K562 (cell line): ENCODE results near the gene TSSK6. TPM values are rescaled to one million over a fixed set of nuclear protein-coding genes. Genes with fewer than 3 reads are reported as not detected.

Experiments
- ATAC-seq: fragments of 200-7000 bp; cut with Tn5 transposase; 3 replicates; pipeline ENCODE4 v1.9.1; 2020; ENCODE audit warnings: moderate library complexity
- BruUV-seq: library from RNA; stranded (reverse); fragments of 400-500 nt; replicated peaks from 2 replicates; lab custom pipeline; 2021; lab: Mats Ljungman, UMichigan
- CTCF ChIA-PET: fragments of 300-600 bp; formaldehyde crosslinking; extraction: SDS; loops from one replicate; lab custom pipeline; 2021; ENCODE audit warnings: low intra/inter-chr PET ratio; lab: Yijun Ruan, JAX
- POLR2A ChIA-PET: fragments of 300-600, 350-650 bp; sonication (Branson Sonifier 250); formaldehyde crosslinking; extraction: SDS; loops from one replicate; lab custom pipeline; 2021; ENCODE audit warnings: antibody characterized with exemption, inconsistent platforms; lab: Yijun Ruan, JAX
- DNase-seq, 4 experiments: peaks; one replicate each; pipeline versions ENCODE4 v3.0.0 to v3.0.0-alpha.2; 2011 to 2018; ENCODE audit warnings: low spot score in 3 of 4, mixed read lengths in 3 of 4; ENCODE audit errors: extremely low read depth in 1 of 4
- FAIRE-seq: peaks from 2 replicates; lab custom pipeline; 2011; peaks lifted over from hg19 to GRCh38; lab: Jason Lieb, UNC
- H2AFZ ChIP-seq: 2 replicates; pipeline ENCODE4 v1.6.0; 2011; ENCODE audit warnings: low read depth, low read length, control low read depth, inconsistent platforms
- H3K27ac ChIP-seq: fragments of 200-600 bp; 3 replicates; pipeline ENCODE4 v1.8.0; 2011; ENCODE audit warnings: low read depth, mild to moderate bottlenecking, control low read depth, inconsistent platforms, low read length, moderate library complexity, mixed read lengths; ENCODE audit errors: extremely low read depth
- H3K27me3 ChIP-seq, 2 experiments: fragments of 300-600 bp in 1 of 2; 2 replicates in 1 of 2; 3 replicates in 1 of 2; pipeline versions ENCODE4 v1.6.0 to v1.8.0; 2011; ENCODE audit warnings: inconsistent platforms in 2 of 2, low read length in 2 of 2, mild to moderate bottlenecking in 1 of 2, mixed read lengths in 1 of 2, moderate library complexity in 1 of 2; ENCODE audit not compliant: control insufficient read depth in 2 of 2, insufficient read depth in 2 of 2
- H3K36me3 ChIP-seq: fragments of 300-600 bp; 3 replicates; pipeline ENCODE4 v1.8.0; 2011; ENCODE audit warnings: mild to moderate bottlenecking, low read length, inconsistent platforms; ENCODE audit not compliant: control insufficient read depth, insufficient read depth
- H3K4me1 ChIP-seq, 2 experiments: fragments of 200-600 bp in 1 of 2; replicated peaks in 1 of 2; 2 replicates in 1 of 2; 3 replicates in 1 of 2; pipeline versions ENCODE4 v1.5.1 to v1.8.0; 2011; ENCODE audit warnings: inconsistent platforms in 2 of 2, low read length in 2 of 2, mild to moderate bottlenecking in 1 of 2, mixed read lengths in 1 of 2, moderate library complexity in 1 of 2; ENCODE audit not compliant: control insufficient read depth in 2 of 2, insufficient read depth in 2 of 2
- H3K4me2 ChIP-seq: 2 replicates; pipeline ENCODE4 v1.6.1; 2011; ENCODE audit warnings: low read length, control low read depth, inconsistent platforms, mixed read lengths; ENCODE audit not compliant: insufficient read depth
- H3K4me3 ChIP-seq: fragments of 200-600 bp; sonication (generic), shearing (Covaris generic); 2 replicates; pipeline ENCODE4 v1.5.1; 2016; ENCODE audit warnings: control low read depth, inconsistent platforms
- H3K79me2 ChIP-seq: fragments of 200-600 bp; 3 replicates; pipeline ENCODE4 v1.8.0; 2011; ENCODE audit warnings: low read length, inconsistent platforms; ENCODE audit not compliant: control insufficient read depth, insufficient read depth
- H3K9ac ChIP-seq, 2 experiments: 2 replicates each; pipeline versions ENCODE4 v1.6.0 to v1.6.1; 2011; ENCODE audit warnings: low read depth in 2 of 2, low read length in 2 of 2, control low read depth in 1 of 2, inconsistent platforms in 1 of 2, mild to moderate bottlenecking in 1 of 2, mixed read lengths in 1 of 2; ENCODE audit not compliant: insufficient read depth in 1 of 2
- H3K9me1 ChIP-seq: one replicate; pipeline ENCODE4 v1.6.0; 2011; ENCODE audit warnings: inconsistent platforms, mild to moderate bottlenecking, low read length, moderate library complexity; ENCODE audit not compliant: control insufficient read depth, insufficient read depth
- H3K9me3 ChIP-seq: replicated peaks from 2 replicates; pipeline ENCODE4 v1.5.1; 2011; ENCODE audit warnings: low read depth, low read length, inconsistent platforms; ENCODE audit not compliant: control insufficient read depth, insufficient read depth
- H4K20me1 ChIP-seq: replicated peaks from 2 replicates; pipeline ENCODE4 v1.6.1; 2011; ENCODE audit warnings: low read length, inconsistent platforms, mixed read lengths; ENCODE audit not compliant: control insufficient read depth, insufficient read depth
- CREB5 ChIP-seq: fragments of 250-450 bp; sonication (Bioruptor Pico); IDR thresholded peaks from 2 replicates; pipeline ENCODE4 v1.5.0; 2020; ENCODE audit warnings: mild to moderate bottlenecking
- E2F1 ChIP-seq: sonication (generic); formaldehyde crosslinking; IDR thresholded peaks from 2 replicates; pipeline ENCODE4 v1.8.1; 2023; ENCODE audit warnings: mild to moderate bottlenecking, missing genetic modification reagents, moderate library complexity
- FOXK2 ChIP-seq, 2 experiments: fragments of 450-650 bp; IDR thresholded peaks in 1 of 2; conservative IDR thresholded peaks in 1 of 2; 2 replicates each; pipeline ENCODE4 v1.6.1; 2016; ENCODE audit warnings: low read depth in 2 of 2, mild to moderate bottlenecking in 1 of 2
- ZBTB33 ChIP-seq: sonication (generic); formaldehyde crosslinking; IDR thresholded peaks from 2 replicates; pipeline ENCODE4 v1.8.1; 2023; ENCODE audit warnings: mild to moderate bottlenecking, missing genetic modification reagents
- ZNF764 ChIP-seq: fragments of 250-450 bp; sonication (Bioruptor Pico); IDR thresholded peaks from 2 replicates; pipeline ENCODE4 v1.4.0; 2020; ENCODE audit warnings: low read depth, mild to moderate bottlenecking, moderate library complexity
- WGBS: fragments of 100-300 bp; shearing (Covaris generic); methylation state at CpG from one replicate; pipeline ENCODE4 v1.1.6; 2016; ENCODE audit warnings: low coverage, mixed read lengths; ENCODE audit not compliant: insufficient coverage; ENCODE audit errors: missing lambda C conversion rate; 5-methylcytosine and 5-hydroxymethylcytosine counted together
- in situ Hi-C: fragments of 300-500 bp; cut with MboI; formaldehyde crosslinking; loops from 4 replicates; pipeline ENCODE4 v1.15.0; 2018; ENCODE audit warnings: inconsistent platforms, mixed read lengths
- intact Hi-C: fragments of 100-400 bp; cut with micrococcal nuclease; formaldehyde crosslinking; loops from 2 replicates; pipeline ENCODE4 v1.14.2; 2022
- polyA plus RNA-seq, 8 experiments: library from polyadenylated mRNA; depleted of rRNA in 4 of 8; stranded (reverse) in 5 of 8; unstranded in 3 of 8; fragments of >200 nt; fragmentation: Nextera tagmentation in 2 of 8; fragmentation: Illumina TruSeq in 1 of 8; extraction: Ambion mirVana in 2 of 8; extraction: Trizol in 1 of 8; gene quantifications; 2 replicates each; pipeline versions ENCODE4 v1.2.1 to v1.2.3, GENCODE V29; 2011 to 2014; ENCODE audit warnings: inconsistent platforms in 1 of 8, missing spikeins in 1 of 8
- total RNA-seq, 7 experiments: library from RNA; depleted of rRNA in 6 of 7; stranded (reverse); fragments of >200 nt in 6 of 7; fragmentation: Illumina TruSeq in 2 of 7; extraction: Trizol in 2 of 7; gene quantifications; 2 replicates each; pipeline versions ENCODE4 v1.2.1 to v1.2.3, GENCODE V29; 2011 to 2021; ENCODE audit warnings: low replicate concordance in 1 of 7

Gene TSSK6
- total and polyA plus RNA-seq, 9 of the 15 experiments (the other 6 are each of a cell fraction or from before 2014, with no cell fraction given) = 0.21 to 2.6 (median 1.5) TPM; not detected in 3

- intact Hi-C loops (no loop called here), in situ Hi-C loops (no loop called here)
- ChIA-PET POLR2A (interaction anchor here (0.6 kb wide), 1 partner anchor 201 kb away, joined by 3 read pairs; no protein-coding TSS in a partner anchor), CTCF (no interaction called here)
- Histone ChIP-seq H3K79me2 (peaks cover 35% of the 10 kb centered on the region), H3K4me3 (no peak overlapping the region), H3K9ac (no peak overlapping the region), H3K9me1 (no peaks in the 10 kb centered on the region), H3K27me3 (no peaks in the 10 kb centered on the region), H3K36me3 (peaks cover 8% of the 10 kb centered on the region), H3K27ac (no peak overlapping the region), H2AFZ (no peak overlapping the region), H4K20me1 (0 out of 2 replicates have a peak, but pooled peaks cover 2% of the 10 kb centered on the region), H3K4me1 (peaks cover 4 to 29% of the 10 kb centered on the region in 2 experiments; a peak in 4 of 5 replicates), H3K4me2 (no peak overlapping the region), H3K9me3 (no peaks in the 10 kb centered on the region; the same call in none of the 2 replicates)
- TF ChIP-seq CREB5 (CRISPR knock-in tag) (no peak), ZBTB33 (CRISPR knock-in tag) (peak; percentile 87), FOXK2 (conservative IDR thresholded peaks at IDR 0.05 in 1 of 2, IDR thresholded peaks at IDR 0.05 in 1 of 2; ENCODE audit: low read depth in 2 of 2) (no peak), E2F1 (CRISPR knock-in tag) (no peak), ZNF764 (CRISPR knock-in tag) (no peak)
- DNase-seq (no peak), FAIRE-seq (no peak), ATAC-seq (no peak)
- 99% methylated on average over 14 of the region's 46 CpGs for WGBS
- BruUV-seq = no TSS peak
These were observed 1.1 kb downstream of the TSSK6 start for GRCh38 chr19:19514215-19514657.
